PFSK-1 (cell line): ENCODE measurements around the gene PXK.

Source experiments
- FOXP2 ChIP-seq: optimal IDR thresholded peaks from 2 replicates; pipeline ENCODE3; 2011; ENCODE audit warnings: borderline replicate concordance, control low read depth, inconsistent platforms; ENCODE audit not compliant: insufficient read depth; ENCODE audit errors: extremely low read length, extremely low read depth
- POLR2AphosphoS5 ChIP-seq: IDR thresholded peaks from 2 replicates; pipeline ENCODE4 v1.6.1; 2012; ENCODE audit warnings: low read depth, mild to moderate bottlenecking, control low read depth, low read length, moderate library complexity
- SIN3A ChIP-seq: IDR thresholded peaks from 2 replicates; pipeline ENCODE4 v1.6.1; 2012; ENCODE audit warnings: mild to moderate bottlenecking, low read length, moderate library complexity, borderline replicate concordance; ENCODE audit not compliant: insufficient read depth
- TAF1 ChIP-seq: IDR thresholded peaks from 2 replicates; pipeline ENCODE4 v1.6.1; 2012; ENCODE audit warnings: low read length, control low read depth, borderline replicate concordance; ENCODE audit not compliant: insufficient read depth

DNA sequence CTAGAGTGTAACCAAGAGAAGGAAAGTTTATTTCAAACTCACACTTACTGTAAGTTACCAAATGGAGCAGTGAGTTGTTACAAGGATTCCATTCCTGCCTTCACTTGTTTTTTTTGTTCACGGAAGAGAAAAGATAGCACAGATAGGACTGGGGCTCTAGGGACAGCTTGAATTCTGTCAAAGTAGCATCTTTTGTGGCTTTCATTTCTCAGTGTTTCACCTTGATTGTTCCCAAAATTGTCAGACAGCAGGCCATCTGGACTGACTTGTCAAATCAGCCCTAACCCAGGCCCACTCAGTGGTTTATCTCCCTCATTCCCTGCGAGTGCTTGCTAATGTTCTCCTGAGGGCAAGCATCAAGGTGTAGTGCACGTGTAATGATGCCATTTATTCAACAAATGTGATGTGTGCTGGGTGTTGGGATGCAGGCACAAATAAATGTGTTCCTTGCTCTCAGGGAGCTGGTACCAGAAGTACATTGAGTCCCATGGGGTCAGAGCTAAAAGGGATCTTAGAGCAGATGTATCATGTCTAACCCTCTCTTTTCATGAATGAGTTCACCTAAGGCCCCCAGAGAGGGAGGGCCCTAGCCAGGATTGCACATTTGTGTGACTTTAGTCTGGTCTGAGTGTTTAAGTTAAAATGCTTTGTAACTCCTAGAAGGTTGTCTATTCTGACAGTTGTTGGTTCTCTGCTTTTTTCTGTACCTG lies 51.8 kb downstream of the PXK start:
- TF ChIP-seq TAF1, result no peak
- no peak for TF ChIP-seq FOXP2
- TF ChIP-seq POLR2AphosphoS5, result no peak
- TF ChIP-seq SIN3A, result no peak
